HTR-8/SVneo (cell line): ENCODE measurements around the gene SH2D3C.
"Not testable (repeated sequence)": the region's sequence is repeated elsewhere in the genome, so short reads cannot be mapped to it uniquely, and the experiment has no call there.

Experiments
- DNase-seq: peaks from one replicate; pipeline ENCODE4 v3.0.0; 2011; ENCODE audit warnings: low spot score, mixed read lengths; ENCODE audit not compliant: insufficient read length
- FAIRE-seq: peaks from 2 replicates; lab custom pipeline; 2011; peaks lifted over from hg19 to GRCh38; lab: Jason Lieb, UNC

The SH2D3C gene

DNA sequence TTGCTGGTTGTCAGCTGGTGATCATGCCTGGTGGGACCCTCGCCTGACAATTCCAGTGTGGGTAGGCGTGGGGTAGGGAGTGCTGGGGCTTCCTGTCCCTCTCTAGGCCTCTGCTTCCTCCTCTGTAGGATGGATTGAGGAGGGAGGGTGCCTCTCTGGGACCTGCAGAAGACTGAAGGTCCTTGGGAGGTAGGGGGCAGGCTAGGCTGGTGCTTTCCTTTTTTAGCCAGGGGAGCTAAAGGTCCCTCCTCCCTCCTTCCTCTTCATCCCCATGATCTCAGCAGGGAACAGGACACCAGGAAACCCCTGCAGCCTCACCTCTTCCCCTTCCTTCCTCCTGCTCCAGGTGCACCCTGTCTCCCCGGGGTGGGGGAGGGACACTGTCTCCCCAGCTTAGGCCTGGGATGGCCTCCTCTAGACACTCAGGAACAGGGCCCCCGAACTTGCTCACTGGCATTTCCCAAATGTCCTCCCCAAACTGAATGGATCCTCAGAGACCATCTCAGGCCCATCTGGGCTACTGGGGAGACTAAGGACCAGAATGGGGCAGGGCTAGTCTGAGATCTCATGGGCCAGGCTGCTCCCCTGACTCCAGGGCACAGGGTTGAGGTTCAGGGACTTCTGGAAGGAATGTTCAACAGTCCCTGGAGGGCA, 8.4 kb downstream of the SH2D3C start:
- no peak for DNase-seq
- FAIRE-seq = no peak

- no peak for FAIRE-seq
These were observed 9.4 kb downstream of the SH2D3C start for GRCh38 chr9:127769101-127769500.

DNA sequence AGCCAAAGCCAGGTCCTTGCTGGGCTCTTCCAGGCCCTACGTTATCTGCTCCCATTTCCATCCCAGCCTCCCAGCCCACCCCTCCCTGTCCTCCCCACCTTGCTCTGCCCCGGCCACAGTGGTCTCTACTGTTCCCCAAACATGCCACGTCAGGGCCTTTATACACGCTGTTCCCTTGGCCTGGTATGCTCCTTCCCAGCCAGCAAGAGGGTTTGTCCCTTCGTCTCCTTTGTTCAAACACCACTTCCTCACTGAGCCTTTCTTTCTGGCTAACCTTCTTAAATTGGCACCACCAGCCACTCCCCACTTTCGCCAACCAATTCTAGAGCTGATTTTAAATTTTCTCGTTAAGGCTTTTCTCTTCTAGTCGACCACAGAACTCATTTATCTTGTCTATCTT, 9.8 kb downstream of the SH2D3C start:
- FAIRE-seq (no peak), DNase-seq (no peak)

More at GRCh38 chr9:127769101-127769500, 9.4 kb downstream of the SH2D3C start:
- DNase-seq = no peak

DNA sequence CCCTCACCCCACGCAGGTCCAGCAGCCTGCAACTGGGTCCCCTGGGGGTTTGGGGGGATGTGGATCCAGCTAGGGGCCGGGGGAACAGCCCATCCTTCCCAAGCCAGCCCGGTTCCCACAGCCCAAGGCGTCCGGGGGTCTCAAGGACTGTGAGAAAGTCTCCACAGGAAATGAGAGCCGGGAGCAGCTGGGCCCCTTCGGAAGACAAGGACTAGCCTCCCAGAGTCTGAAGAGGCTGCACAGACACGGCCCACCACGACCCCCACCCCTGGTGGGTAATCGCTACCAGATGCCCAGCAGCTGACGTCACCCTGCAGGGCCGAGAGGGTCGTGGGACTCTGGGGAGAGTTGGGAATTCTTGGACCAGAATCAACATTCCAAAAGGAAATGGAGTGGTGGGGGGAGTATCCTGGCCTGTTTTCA, 10.5 kb downstream of the SH2D3C start:
- FAIRE-seq (no peak), DNase-seq (no peak)

DNA sequence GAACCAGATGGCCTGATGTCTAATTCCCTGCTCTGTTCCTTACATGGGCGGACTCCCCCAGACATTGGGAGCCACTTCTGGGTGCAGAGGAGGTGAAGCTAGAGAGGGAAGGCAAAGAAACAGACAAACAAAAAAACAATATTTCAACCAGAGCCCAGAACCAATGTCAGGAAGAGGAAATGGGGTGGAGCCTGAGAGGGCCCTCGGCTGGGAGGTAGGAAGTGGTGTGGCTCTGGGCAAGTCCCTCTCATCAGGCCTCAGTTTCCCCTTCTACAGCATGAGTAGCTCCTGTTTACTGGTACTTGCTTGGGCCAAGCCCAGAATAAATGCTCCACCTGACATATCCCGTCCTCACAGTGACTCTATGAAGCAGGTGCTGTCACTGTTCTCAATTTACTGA, 11.1 kb downstream of the SH2D3C start:
- DNase-seq (no peak), FAIRE-seq (no peak)

DNA sequence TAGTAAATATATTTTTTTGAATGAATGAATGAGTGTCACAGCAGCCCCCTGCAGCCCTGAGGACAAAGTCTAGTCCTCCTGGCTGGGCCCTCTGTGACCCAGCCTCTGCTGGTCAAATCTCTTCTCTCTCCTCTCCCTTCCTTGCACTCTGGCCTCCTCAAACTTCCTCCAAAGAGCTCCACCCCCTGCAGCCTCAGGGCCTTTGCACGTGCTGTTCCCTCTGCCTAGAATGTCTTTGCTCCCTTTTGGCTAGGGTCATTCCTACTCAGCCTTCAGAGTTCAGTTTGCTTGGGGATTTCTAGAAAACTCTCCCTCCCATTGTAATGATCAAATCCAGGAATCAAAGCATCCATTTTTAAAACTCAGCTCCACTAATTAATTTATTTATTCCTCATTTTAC, 13.0 kb downstream of the SH2D3C start:
- FAIRE-seq = no peak
- no peak for DNase-seq

DNA sequence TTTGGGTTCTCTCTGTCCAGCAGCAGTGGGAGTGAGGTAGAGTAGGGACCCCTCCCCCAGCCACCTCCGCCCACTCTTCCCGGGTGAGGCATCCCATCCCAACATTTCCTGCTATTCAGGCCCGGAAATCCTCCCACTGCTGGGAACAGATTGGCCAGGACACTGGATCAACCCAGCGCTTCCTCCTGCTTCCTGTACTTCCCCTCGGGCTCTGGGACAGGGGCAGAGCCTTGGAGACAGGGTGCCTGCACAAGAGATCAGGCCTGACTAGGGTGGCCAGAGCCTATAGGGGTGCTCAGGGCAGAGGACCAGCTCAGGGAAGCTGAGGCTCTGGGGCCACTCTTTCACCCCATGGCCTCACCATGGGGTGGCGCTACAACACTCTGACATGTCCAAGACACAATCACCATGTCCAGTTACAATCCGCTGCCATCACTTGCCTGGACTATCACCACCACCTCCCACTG, 14.5 kb downstream of the SH2D3C start:
- FAIRE-seq = no peak
- no peak for DNase-seq

- no peak for DNase-seq
- FAIRE-seq = no peak
These were observed 16.3 kb downstream of the SH2D3C start for GRCh38 chr9:127762111-127762676.

DNA sequence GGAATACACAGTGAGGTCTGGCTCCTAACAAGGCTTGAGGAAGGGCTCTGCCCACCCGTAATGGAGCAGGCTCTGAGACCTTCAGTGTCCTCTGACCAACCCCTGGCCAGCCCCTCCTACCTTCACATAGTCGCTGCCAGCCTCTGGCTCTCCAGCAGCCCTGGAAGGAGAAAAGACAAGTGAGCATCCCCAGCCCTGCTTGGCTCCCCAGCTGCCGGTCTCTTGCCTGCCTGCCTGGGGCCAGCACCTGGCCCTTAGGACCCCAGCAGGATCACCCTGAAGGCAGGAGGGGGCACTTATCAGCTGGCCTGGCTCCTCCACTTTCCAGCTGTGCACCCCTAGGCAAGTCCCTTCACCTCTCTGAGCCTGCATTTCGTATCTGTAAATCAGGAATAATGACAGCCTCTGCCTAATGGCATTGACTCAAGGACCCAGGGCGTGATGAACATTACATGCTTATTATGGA, 16.9 kb downstream of the SH2D3C start:
- DNase-seq (no peak), FAIRE-seq (no peak)

GRCh38 chr9:127761061-127761460, 17.4 kb downstream of the SH2D3C start:
- no peak for FAIRE-seq
- no peak for DNase-seq

DNA sequence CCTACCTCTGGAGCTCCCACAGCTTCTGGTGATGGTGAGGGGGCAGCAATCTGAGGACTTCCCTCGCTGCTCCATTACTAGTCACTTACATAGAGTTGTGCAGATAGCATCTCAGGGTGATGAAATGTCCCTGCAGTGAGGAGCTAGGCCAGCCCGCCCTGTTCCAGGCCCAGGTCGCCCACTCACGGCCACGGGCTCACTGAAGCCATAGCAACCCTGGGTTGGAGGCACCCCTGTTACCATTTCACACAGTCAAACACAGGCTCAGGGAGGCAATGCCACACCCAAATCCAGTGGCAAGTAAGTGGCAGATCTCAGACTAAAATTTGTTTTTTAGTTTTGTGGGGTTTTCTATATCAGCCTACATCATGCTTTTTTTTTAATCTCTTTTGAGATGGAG, 19.6 kb downstream of the SH2D3C start:
- DNase-seq (no peak), FAIRE-seq (no peak)

DNA sequence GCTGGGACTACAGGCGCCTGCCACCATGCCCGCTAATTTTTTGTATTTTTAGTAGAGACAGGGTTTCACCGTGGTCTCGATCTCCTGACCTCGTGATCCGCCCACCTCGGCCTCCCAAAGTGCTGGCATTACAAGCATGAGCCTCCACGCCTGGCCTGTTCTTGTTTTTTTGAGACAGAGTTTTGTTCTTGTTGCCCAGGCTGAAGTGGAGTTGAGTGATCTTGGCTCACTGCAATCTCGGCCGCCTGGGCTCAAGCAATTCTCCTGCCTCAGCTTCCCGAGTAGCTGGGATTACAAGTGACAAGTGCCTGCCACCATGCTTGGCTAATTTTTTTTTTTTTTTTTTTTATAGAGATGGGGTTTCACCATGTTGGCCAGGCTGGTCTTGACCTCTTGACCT, 21.7 kb downstream of the SH2D3C start:
- FAIRE-seq, DNase-seq: not testable (repeated sequence)

DNA sequence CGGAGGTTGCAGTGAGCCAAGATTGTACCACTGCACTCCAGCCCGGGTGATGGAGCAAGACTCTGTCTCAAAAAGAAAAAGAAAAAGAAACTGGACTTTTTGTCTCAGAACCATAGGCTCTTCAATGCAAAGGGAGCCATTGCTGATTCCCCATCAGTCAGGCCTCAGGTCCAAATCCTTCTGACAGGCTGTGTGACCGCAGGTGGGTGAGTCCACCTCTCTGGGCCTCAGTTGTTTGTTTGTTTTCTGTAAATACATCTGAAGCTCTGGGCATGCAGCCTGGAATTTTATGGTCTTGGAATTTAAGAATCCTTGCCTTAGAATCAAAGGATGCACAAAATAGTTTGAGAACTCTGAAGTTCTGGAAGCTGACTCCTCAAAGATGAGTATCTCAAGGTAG, 22.2 kb downstream of the SH2D3C start:
- FAIRE-seq (no peak), DNase-seq (no peak)

DNA sequence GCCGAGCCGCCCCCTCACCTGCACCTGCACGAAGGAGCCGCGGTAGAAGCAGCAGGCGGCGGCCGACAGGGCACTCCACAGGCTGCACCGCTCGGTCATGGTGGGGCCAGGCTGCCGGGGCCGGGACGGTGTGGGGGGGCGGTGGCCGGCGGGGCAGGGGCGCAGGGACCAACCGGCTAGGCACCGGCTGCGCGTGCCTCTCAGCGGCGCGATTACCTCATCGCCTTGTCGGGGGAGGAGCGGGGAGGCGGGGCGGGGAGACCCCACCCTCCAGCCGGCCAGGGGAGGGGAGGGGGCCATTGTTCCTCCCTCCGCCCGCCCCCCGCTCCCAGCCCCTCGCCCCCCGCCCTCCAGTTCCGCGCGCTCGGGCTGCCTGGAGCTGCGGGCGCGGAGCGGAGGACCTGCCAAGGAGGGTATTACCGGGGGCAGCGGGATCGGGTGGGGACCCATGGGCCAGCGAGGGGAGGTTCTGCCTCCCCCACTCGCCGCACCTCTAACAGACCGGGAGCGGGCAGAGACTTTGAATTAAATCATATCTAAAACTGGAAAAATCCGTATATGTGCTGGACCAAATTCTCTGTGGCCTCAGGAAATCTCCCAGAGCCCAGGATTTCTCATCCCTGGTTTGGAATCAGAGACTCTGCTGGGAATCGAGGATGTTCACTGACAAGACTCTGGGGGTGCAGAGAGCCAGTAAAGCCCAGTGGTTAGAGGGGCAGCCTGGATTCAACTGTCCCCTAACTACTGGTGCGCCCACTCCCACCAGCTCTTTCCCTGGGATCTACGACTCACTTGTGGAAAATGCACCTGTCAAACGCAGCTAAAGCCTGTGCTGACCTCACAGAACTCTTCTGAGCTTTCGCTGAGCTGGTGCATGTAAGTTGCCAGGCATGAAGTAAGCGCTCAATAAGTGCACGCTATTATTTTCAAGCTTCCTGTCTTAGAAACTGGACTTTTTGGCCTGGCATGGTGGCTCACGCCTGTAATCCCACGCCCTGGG, 23.1 kb downstream of the SH2D3C start:
- FAIRE-seq (no peak), DNase-seq (no peak)

- FAIRE-seq (no peak), DNase-seq (no peak)
These were observed 24.1 kb downstream of the SH2D3C start for GRCh38 chr9:127754099-127755060.

DNA sequence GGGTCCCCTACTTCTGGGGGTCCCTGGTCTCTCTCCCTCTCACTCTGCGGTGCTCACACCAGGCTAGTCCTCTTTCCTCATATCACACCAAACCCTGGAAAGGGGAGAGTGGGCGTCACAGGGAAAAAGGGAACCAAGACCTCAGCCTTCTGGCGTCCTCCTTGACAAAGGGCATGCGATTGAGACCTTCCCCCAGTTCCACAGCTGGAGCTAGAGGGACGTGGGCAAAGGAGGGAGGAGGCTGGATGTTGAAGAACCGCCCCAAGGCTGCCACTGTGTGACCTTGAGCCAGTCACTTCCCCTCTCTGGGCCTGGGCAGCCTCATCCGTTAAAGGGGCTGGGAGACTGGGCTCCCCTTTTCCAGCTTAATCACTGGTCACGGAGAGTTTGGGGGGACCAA, 24.8 kb downstream of the SH2D3C start:
- no peak for FAIRE-seq
- no peak for DNase-seq

DNA sequence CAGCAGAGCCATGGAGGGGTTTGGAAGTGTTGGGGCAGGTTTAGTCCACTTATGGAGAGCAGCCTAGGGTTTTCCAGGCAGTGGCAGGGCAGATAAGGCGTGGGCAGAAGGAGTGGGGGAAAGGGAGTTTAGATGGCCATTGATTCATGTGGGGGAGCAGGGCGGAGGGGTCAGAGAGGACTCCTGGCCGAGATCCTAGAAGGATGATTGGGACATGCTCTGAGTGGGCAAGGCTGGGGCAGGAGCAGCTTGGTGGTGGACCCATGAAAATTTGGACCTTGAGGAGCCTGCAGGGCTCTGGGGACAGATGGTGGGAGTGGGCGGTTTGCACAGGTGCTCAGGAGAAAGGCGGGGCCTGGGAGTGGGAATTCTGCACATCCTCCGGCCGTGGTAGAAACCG, 25.3 kb downstream of the SH2D3C start:
- DNase-seq (no peak), FAIRE-seq (no peak)

- FAIRE-seq (no peak), DNase-seq (no peak)
These were observed 27.0 kb downstream of the SH2D3C start for GRCh38 chr9:127751269-127752054.
